T-cell (primary cell): ENCODE results near the gene CAMK1. TPM values are rescaled to one million over a fixed set of nuclear protein-coding genes. Genes with fewer than 3 reads are reported as not detected.
A peak's percentile ranks its signal among the peaks of the same experiment; 100 is the strongest.

Experiments
- ATAC-seq, 4 experiments: fragments of 200-7000 bp in 3 of 4; fragments of 150-1000 bp in 1 of 4; cut with Tn5 transposase; replicated peaks in 1 of 4; 1 replicate in 3 of 4; 2 replicates in 1 of 4; pipeline ENCODE4 v1.10.0; 2021; ENCODE audit warnings: moderate library complexity in 3 of 4, mild to moderate bottlenecking in 2 of 4, moderate number of reproducible peaks in 1 of 4
- CTCF ChIA-PET, 2 donors: fragments of 300-600 bp; sonication (Branson Sonifier 250); formaldehyde crosslinking; loops; one replicate each; lab custom pipeline; 2022; ENCODE audit warnings: antibody characterized with exemption in 2 of 2; lab: Charles Lee
- POLR2A ChIA-PET, 2 donors: fragments of 300-600 bp; sonication (Branson Sonifier 250); formaldehyde crosslinking; loops; one replicate each; lab custom pipeline; 2022; ENCODE audit warnings: antibody characterized with exemption in 2 of 2; lab: Charles Lee
- DNase-seq, 35 experiments: peaks; one replicate each; pipeline versions ENCODE4 v3.0.0 to v3.0.0-alpha.2; 2013 to 2023
- H3K27ac ChIP-seq: one replicate; pipeline ENCODE4 v1.5.1; 2013; ENCODE audit warnings: low read length
- H3K27me3 ChIP-seq, 2 experiments: replicated peaks in 1 of 2; 1 replicate in 1 of 2; 2 replicates in 1 of 2; pipeline versions ENCODE4 v1.6.1 to v1.7.0; 2013; ENCODE audit warnings: low read length in 1 of 2, mixed read lengths in 1 of 2; ENCODE audit not compliant: control insufficient read depth in 2 of 2, insufficient read depth in 2 of 2; ENCODE audit errors: extremely low read depth in 1 of 2
- H3K36me3 ChIP-seq, 2 donors: 1 replicate in 1 of 2; 2 replicates in 1 of 2; pipeline versions ENCODE4 v1.6.1 to v1.7.0; 2013; ENCODE audit warnings: low read length in 1 of 2; ENCODE audit not compliant: control insufficient read depth in 2 of 2, insufficient read depth in 1 of 2; ENCODE audit errors: extremely low read depth in 1 of 2
- H3K4me1 ChIP-seq, 2 experiments: 1 replicate in 1 of 2; 2 replicates in 1 of 2; pipeline versions ENCODE4 v1.6.1 to v1.7.0; 2013; ENCODE audit warnings: low read length in 2 of 2, mixed read lengths in 1 of 2; ENCODE audit not compliant: insufficient read depth in 2 of 2, control insufficient read depth in 1 of 2; ENCODE audit errors: extremely low read depth in 1 of 2
- H3K4me3 ChIP-seq, 2 donors: 1 replicate in 1 of 2; 2 replicates in 1 of 2; pipeline versions ENCODE4 v1.5.1 to v1.7.0; 2013; ENCODE audit warnings: mild to moderate bottlenecking in 2 of 2, low read length in 1 of 2, moderate library complexity in 1 of 2; ENCODE audit not compliant: control insufficient read depth in 1 of 2; ENCODE audit errors: extremely low read depth in 1 of 2
- H3K9me3 ChIP-seq: 2 replicates; pipeline ENCODE4 v1.7.0; 2013
- H3K27ac Mint-ChIP-seq, 2 donors: one replicate each; pipeline ENCODE4 v1.8.0; 2020 to 2021; ENCODE audit warnings: mild to moderate bottlenecking in 2 of 2, mixed read lengths in 2 of 2
- H3K27me3 Mint-ChIP-seq, 2 donors: one replicate each; pipeline ENCODE4 v1.8.0; 2021 to 2022; ENCODE audit warnings: mixed read lengths in 2 of 2
- H3K36me3 Mint-ChIP-seq: one replicate; pipeline ENCODE4 v1.8.0; 2021; ENCODE audit warnings: mixed read lengths
- H3K4me1 Mint-ChIP-seq, 3 donors: one replicate each; pipeline ENCODE4 v1.8.0; 2020 to 2022; ENCODE audit warnings: mixed read lengths in 3 of 3, mild to moderate bottlenecking in 1 of 3
- H3K4me3 Mint-ChIP-seq, 3 donors: one replicate each; pipeline ENCODE4 v1.8.0; 2020 to 2022; ENCODE audit warnings: mild to moderate bottlenecking in 3 of 3, mixed read lengths in 3 of 3, moderate library complexity in 3 of 3
- H3K9me3 Mint-ChIP-seq, 3 donors: one replicate each; pipeline ENCODE4 v1.8.0; 2020 to 2022; ENCODE audit warnings: mixed read lengths in 3 of 3
- WGBS: methylation state at CpG from one replicate; pipeline ENCODE4 v1.1.5; 2013; ENCODE audit warnings: missing lambda C conversion rate; ENCODE audit not compliant: insufficient coverage; 5-methylcytosine and 5-hydroxymethylcytosine counted together
- total RNA-seq, 35 experiments: library from RNA in 6 of 35; stranded (reverse) in 6 of 35; fragments of 120-200 nt in 1 of 35; gene quantifications; one replicate each; pipeline versions ENCODE4 v1.2.1 to v1.2.4 and lab custom pipeline; 2013 to 2026

Gene CAMK1
- total RNA-seq, 5 donors from 2014 or later (not counting 1 experiment from before 2014, with no cell fraction given): 1.1 to 1.7 (median 1.3) TPM

DNA sequence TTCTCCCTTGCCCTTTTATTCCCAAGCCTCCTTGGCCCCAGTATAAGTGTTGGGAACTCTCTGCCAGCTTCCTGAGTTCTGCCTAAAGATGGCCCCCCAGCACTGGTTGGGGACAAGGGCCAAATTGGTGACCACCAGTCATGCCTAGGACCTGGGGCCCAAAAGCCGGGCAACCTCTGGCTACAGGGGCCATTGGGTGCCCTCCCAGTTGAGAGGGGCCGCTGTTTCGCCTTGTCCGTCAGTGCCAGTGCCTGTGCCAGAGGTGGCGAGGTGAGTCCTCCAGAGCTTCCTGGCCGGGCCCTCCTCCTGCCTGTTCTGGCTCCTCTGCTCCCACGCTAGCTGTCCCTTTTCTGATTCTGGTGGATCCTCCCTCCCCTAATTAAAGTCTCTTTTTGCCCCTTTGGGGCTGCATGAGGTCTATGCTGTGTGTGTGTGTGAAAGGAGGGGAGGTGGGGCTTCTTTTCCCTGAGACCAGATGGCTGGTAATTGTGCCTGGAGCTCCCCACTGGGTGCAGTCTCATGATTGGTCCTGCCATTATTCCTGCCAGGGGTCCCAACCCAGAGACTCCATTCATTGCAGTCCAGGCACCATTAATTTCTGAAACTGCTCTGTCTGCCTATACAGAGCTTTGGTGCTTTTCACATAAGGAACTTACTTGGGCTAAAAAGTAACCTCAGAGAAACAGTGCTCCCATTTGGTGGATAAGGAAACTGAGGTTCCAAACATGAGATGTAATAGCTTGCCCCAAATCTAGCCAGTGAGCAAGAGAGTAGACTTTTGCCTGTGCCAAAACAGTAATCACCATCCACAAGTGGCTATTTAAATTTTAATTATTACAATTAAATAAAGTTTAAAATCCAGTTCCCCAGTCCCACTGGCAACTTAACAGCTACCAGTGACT is 37.2 kb upstream of the CAMK1 start:
- WGBS: 100% methylated on average over 6 of the region's 7 CpGs
- Mint-ChIP-seq H3K9me3 (no peaks in the 10 kb centered on the region), H3K4me1 (peaks cover 46 to 62% (median 54%) of the 10 kb centered on the region in 3 donors), H3K27me3 (no peaks in the 10 kb centered on the region), H3K27ac (peak overlapping the region in 1 of 2 donors; percentile 100), H3K36me3 (peaks cover 32% of the 10 kb centered on the region), H3K4me3 (no peak overlapping the region)
- no peaks in the 10 kb centered on the region for H3K9me3 ChIP-seq
- H3K27me3 ChIP-seq: no peaks in the 10 kb centered on the region
- no peak for DNase-seq
- POLR2A ChIA-PET: interaction anchor here in 1 of 2 donors (0.6 kb wide), 1 partner anchor 262 kb away, joined by 3 read pairs; no protein-coding TSS in a partner anchor
- peak overlapping the region; percentile 87 for H3K27ac ChIP-seq
- H3K4me1 ChIP-seq: peaks cover 3 to 30% of the 10 kb centered on the region in 2 experiments
- no peak overlapping the region for H3K4me3 ChIP-seq
- peaks cover 0 to 47% of the 10 kb centered on the region in 2 donors for H3K36me3 ChIP-seq
- CTCF ChIA-PET: interaction anchor here in 1 of 2 donors (0.5 to 1.8 kb wide), 4 partner anchors 25 to 126 kb away, joined by 3 to 5 read pairs (median 4); partner anchors contain the start of gene CRELD1
- ATAC-seq: no peak

DNA sequence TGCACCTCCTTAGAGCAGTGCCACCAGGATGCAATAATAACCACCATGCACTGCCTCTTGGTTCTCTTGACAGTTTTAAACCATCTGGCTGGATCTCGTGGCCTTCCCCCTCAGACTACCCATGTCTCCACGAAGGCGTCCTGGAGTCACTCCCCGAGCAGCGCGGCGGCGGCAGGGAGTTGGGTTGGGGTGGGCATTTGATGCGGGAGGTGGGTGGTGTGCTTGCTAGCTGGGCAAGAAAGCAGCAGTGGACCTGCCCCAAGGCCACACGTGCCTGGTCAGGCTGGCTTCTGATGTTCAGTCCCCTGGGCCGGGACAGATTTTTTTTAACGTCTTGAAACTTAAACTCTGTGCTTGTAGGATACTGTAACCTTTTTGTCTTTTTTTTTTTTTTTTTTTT is 36.4 kb upstream of the CAMK1 start:
- Histone ChIP-seq H3K4me1 (peaks cover 3 to 30% of the 10 kb centered on the region in 2 experiments), H3K9me3 (no peaks in the 10 kb centered on the region), H3K36me3 (peaks cover 0 to 54% of the 10 kb centered on the region in 2 donors), H3K4me3 (no peak overlapping the region), H3K27me3 (no peaks in the 10 kb centered on the region), H3K27ac (no peak overlapping the region)
- Mint-ChIP-seq H3K27me3 (no peaks in the 10 kb centered on the region), H3K9me3 (no peaks in the 10 kb centered on the region), H3K36me3 (peaks cover 32% of the 10 kb centered on the region), H3K4me3 (no peak overlapping the region), H3K4me1 (peaks cover 42 to 54% (median 47%) of the 10 kb centered on the region in 3 donors), H3K27ac (no peak overlapping the region)
- DNase-seq (no peak), ATAC-seq (no peak)
- POLR2A ChIA-PET: interaction anchor here in 1 of 2 donors (0.6 kb wide), 1 partner anchor 263 kb away, joined by 3 read pairs; no protein-coding TSS in a partner anchor
- CTCF ChIA-PET: no interaction called here
- WGBS: 92% methylated on average over 2 of the region's 12 CpGs

DNA sequence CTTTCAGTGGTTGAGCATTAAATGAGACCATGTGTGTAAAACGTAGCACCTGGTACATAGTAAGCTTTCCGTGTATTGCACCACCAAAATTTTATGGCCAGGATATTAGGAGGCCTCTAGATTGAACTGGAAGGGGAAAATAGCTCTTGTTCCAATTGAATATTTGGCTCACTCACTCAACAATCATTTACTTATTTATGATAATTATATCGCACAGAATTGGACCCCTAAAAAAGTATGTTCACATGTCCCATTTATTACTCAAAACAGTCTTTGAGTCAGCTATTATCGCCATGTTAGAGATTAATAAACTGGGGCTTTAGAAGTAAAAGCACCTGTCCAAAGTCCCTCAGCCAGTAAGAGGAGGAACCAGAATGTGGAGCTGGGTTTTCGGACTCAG is 35.2 kb upstream of the CAMK1 start:
- Mint-ChIP-seq H3K36me3 (peaks cover 34% of the 10 kb centered on the region), H3K9me3 (no peaks in the 10 kb centered on the region), H3K27ac (no peak overlapping the region), H3K27me3 (no peaks in the 10 kb centered on the region), H3K4me1 (peaks cover 35 to 45% (median 38%) of the 10 kb centered on the region in 3 donors), H3K4me3 (no peak overlapping the region)
- Histone ChIP-seq H3K27me3 (no peaks in the 10 kb centered on the region), H3K9me3 (no peaks in the 10 kb centered on the region), H3K27ac (no peak overlapping the region), H3K36me3 (peaks cover 0 to 66% of the 10 kb centered on the region in 2 donors), H3K4me1 (peaks cover 3 to 22% of the 10 kb centered on the region in 2 experiments), H3K4me3 (no peak overlapping the region)
- CTCF ChIA-PET: interaction anchor here in 1 of 2 donors (1.0 kb wide), 1 partner anchor 127 kb away, joined by 3 read pairs; no protein-coding TSS in a partner anchor
- 100% methylated on average over 1 of the region's 5 CpGs for whole genome bisulfite sequencing
- DNase-seq (no peak), ATAC-seq (no peak)
- POLR2A ChIA-PET: interaction anchor here in 1 of 2 donors (0.6 kb wide), 1 partner anchor 398 kb away, joined by 3 read pairs; no protein-coding TSS in a partner anchor

GRCh38 chr3:9803494-9803893 is 33.7 kb upstream of the CAMK1 start:
- Mint-ChIP-seq H3K4me3 (no peak overlapping the region), H3K27me3 (no peaks in the 10 kb centered on the region), H3K27ac (peak overlapping the region; percentile 8 to 40), H3K4me1 (peaks cover 27 to 33% (median 29%) of the 10 kb centered on the region in 3 donors), H3K9me3 (no peaks in the 10 kb centered on the region), H3K36me3 (peaks cover 41% of the 10 kb centered on the region)
- DNase-seq (no peak), ATAC-seq (no peak)
- no peak overlapping the region for H3K4me3 ChIP-seq
- no CpG with 5 or more reads among the region's 1 CpG for WGBS
- CTCF ChIA-PET: interaction anchor here (0.6 kb wide), 3 partner anchors 14 to 519 kb away, joined by 3 to 7 read pairs (median 3); no protein-coding TSS in a partner anchor
- POLR2A ChIA-PET: interaction anchor here (0.6 to 1.0 kb wide), 2 partner anchors 10 to 162 kb away, joined by 3 to 4 read pairs; partner anchors contain the start of gene ARPC4 (in 1 of the 2)
- H3K9me3 ChIP-seq: no peaks in the 10 kb centered on the region
- H3K4me1 ChIP-seq: peaks cover 0 to 10% of the 10 kb centered on the region in 2 experiments
- H3K27me3 ChIP-seq: no peaks in the 10 kb centered on the region
- H3K36me3 ChIP-seq: peaks cover 0 to 80% of the 10 kb centered on the region in 2 donors
- H3K27ac ChIP-seq: no peak overlapping the region

GRCh38 chr3:9800529-9800928 is 30.8 kb upstream of the CAMK1 start:
- H3K36me3 Mint-ChIP-seq: peaks cover 46% of the 10 kb centered on the region

More at GRCh38 chr3:9800529-9800928, 30.8 kb upstream of the CAMK1 start:
- DNase-seq (no peak), ATAC-seq (no peak)
- ChIA-PET POLR2A (no interaction called here), CTCF (interaction anchor here in 1 of 2 donors (0.6 to 0.7 kb wide), 2 partner anchors 8 to 88 kb away, joined by 3 to 4 read pairs; partner anchors contain the start of gene ARPC4)
- no peak overlapping the region for H3K4me3 Mint-ChIP-seq
- H3K27ac ChIP-seq: no peak overlapping the region
- no peak overlapping the region for H3K4me3 ChIP-seq
- no peaks in the 10 kb centered on the region for H3K9me3 ChIP-seq
- H3K4me1 ChIP-seq: peaks cover 0 to 15% of the 10 kb centered on the region in 2 experiments
- no peaks in the 10 kb centered on the region for H3K9me3 Mint-ChIP-seq
- H3K27ac Mint-ChIP-seq: no peak overlapping the region
- H3K27me3 Mint-ChIP-seq: no peaks in the 10 kb centered on the region
- H3K4me1 Mint-ChIP-seq: peaks cover 34 to 46% (median 38%) of the 10 kb centered on the region in 3 donors
- no peaks in the 10 kb centered on the region for H3K27me3 ChIP-seq
- H3K36me3 ChIP-seq: peaks cover 6 to 89% of the 10 kb centered on the region in 2 donors
- no CpG with 5 or more reads among the region's 5 CpGs for WGBS
